Smooth muscle cell (in vitro differentiated cells): Measurements from ENCODE around the gene NPLOC4. TPM values are rescaled to one million over a fixed set of nuclear protein-coding genes. Genes with fewer than 3 reads are reported as not detected.

Source experiments
- DNase-seq: peaks from one replicate; lab custom pipeline; 2025; ENCODE audit not compliant: unreplicated experiment; lab: John Stamatoyannopoulos, UW
- H2AFZ ChIP-seq: fragments of 200-600 bp; sonication (generic); 2 replicates; pipeline ENCODE4 v1.6.0; 2016; ENCODE audit warnings: antibody characterized with exemption, low read depth, mild to moderate bottlenecking
- H3F3A ChIP-seq: fragments of 200-600 bp; sonication (generic); 2 replicates; pipeline ENCODE4 v1.6.0; 2017; ENCODE audit warnings: antibody characterized with exemption, low read depth
- H3K27ac ChIP-seq: fragments of 200-600 bp; sonication (generic); 2 replicates; pipeline ENCODE4 v1.5.1; 2016; ENCODE audit warnings: low read depth, mild to moderate bottlenecking
- H3K27me3 ChIP-seq: fragments of 200-600 bp; sonication (generic); 2 replicates; pipeline ENCODE4 v1.6.1; 2016; ENCODE audit warnings: low read depth, mild to moderate bottlenecking
- H3K36me3 ChIP-seq: fragments of 200-600 bp; sonication (generic); 2 replicates; pipeline ENCODE4 v1.5.1; 2016; ENCODE audit warnings: low read depth
- H3K4me1 ChIP-seq: fragments of 200-600 bp; sonication (generic); 2 replicates; pipeline ENCODE4 v1.5.1; 2016; ENCODE audit warnings: low read depth
- H3K4me2 ChIP-seq: fragments of 200-600 bp; sonication (generic); 2 replicates; pipeline ENCODE4 v1.6.0; 2016; ENCODE audit warnings: mild to moderate bottlenecking
- H3K4me3 ChIP-seq: fragments of 200-600 bp; sonication (generic); 2 replicates; pipeline ENCODE4 v1.5.1; 2016; ENCODE audit warnings: mild to moderate bottlenecking
- H3K79me2 ChIP-seq: fragments of 200-600 bp; sonication (generic); 2 replicates; pipeline ENCODE4 v1.6.0; 2016; ENCODE audit warnings: low read depth, mild to moderate bottlenecking
- H3K9ac ChIP-seq: fragments of 200-600 bp; sonication (generic); 2 replicates; pipeline ENCODE4 v1.6.0; 2016; ENCODE audit warnings: low read depth
- H3K9me3 ChIP-seq: fragments of 200-600 bp; sonication (generic); replicated peaks from 2 replicates; pipeline ENCODE4 v1.5.1; 2016; ENCODE audit warnings: low read depth
- H4K20me1 ChIP-seq: fragments of 200-600 bp; sonication (generic); 2 replicates; pipeline ENCODE4 v1.6.0; 2016; ENCODE audit warnings: low read depth
- WGBS: methylation state at CpG from one replicate; pipeline ENCODE4 v1.1.7; 2016; ENCODE audit warnings: low lambda C conversion rate; 5-methylcytosine and 5-hydroxymethylcytosine counted together
- polyA plus RNA-seq: library from polyadenylated mRNA; unstranded; fragments of >200 nt; fragmentation: Nextera tagmentation; extraction: Ambion mirVana; gene quantifications from 2 replicates; pipeline ENCODE4 v1.2.1, GENCODE V29; 2016
- total RNA-seq: library from RNA; depleted of rRNA; stranded (reverse); fragments of >200 nt; gene quantifications from 2 replicates; pipeline ENCODE4 v1.2.3, GENCODE V29; 2014
- TF ChIP-seq, protein P1 (sequence below): fragments of 200-600 bp; sonication (generic); IDR thresholded peaks from 2 replicates; pipeline ENCODE4 v1.5.1; 2017; ENCODE audit warnings: borderline replicate concordance, mild to moderate bottlenecking, antibody characterized with exemption; ENCODE audit not compliant: insufficient read depth, poor library complexity, severe bottlenecking

The NPLOC4 gene
- total and polyA plus RNA-seq, 2 experiments from 2014 or later, result 58.1 to 60.9 TPM

- Histone ChIP-seq H3K4me3 (peak overlapping the region; percentile 54), H3K4me2 (peak overlapping the region; percentile 99), H2AFZ (no peak overlapping the region), H3F3A (peaks cover 24% of the 10 kb centered on the region), H3K9me3 (no peaks in the 10 kb centered on the region), H3K27me3 (no peaks in the 10 kb centered on the region), H3K36me3 (no peaks in the 10 kb centered on the region), H3K27ac (no peak overlapping the region), H4K20me1 (peaks cover 59% of the 10 kb centered on the region), H3K4me1 (peaks cover 41% of the 10 kb centered on the region), H3K9ac (no peak overlapping the region), H3K79me2 (peaks cover 30% of the 10 kb centered on the region)
- WGBS, result 13% methylated on average over 22 of the region's 24 CpGs
- TF ChIP-seq, protein P1, sequence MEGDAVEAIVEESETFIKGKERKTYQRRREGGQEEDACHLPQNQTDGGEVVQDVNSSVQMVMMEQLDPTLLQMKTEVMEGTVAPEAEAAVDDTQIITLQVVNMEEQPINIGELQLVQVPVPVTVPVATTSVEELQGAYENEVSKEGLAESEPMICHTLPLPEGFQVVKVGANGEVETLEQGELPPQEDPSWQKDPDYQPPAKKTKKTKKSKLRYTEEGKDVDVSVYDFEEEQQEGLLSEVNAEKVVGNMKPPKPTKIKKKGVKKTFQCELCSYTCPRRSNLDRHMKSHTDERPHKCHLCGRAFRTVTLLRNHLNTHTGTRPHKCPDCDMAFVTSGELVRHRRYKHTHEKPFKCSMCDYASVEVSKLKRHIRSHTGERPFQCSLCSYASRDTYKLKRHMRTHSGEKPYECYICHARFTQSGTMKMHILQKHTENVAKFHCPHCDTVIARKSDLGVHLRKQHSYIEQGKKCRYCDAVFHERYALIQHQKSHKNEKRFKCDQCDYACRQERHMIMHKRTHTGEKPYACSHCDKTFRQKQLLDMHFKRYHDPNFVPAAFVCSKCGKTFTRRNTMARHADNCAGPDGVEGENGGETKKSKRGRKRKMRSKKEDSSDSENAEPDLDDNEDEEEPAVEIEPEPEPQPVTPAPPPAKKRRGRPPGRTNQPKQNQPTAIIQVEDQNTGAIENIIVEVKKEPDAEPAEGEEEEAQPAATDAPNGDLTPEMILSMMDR, result no peak
- no peak for DNase-seq
These were observed 118.7 kb downstream of the NPLOC4 start for GRCh38 chr17:81518113-81518784.

GRCh38 chr17:81517339-81518112 lies 119.4 kb downstream of the NPLOC4 start:
- peak overlapping the region; percentile 54 for H3K4me3 ChIP-seq
- H2AFZ ChIP-seq, result no peak overlapping the region
- H3K79me2 ChIP-seq, result peaks cover 30% of the 10 kb centered on the region

DNA sequence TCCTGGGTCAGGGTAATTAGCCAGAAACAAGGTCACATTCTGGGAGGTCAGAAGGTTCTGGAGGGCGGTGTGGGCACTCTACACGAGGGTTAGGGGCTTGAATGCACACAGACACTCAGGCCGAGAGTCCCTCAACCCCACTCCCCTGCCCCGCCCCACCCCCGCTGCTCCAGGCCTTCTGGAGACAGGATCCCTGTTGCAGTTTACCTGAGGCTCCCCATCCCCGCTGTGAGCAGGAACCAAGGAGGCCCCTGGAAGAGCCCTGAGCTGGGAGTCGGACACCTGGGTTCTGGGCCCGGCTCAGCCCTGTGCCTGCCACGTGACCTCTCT lies 119.9 kb downstream of the NPLOC4 start:
- Histone ChIP-seq H3F3A (peaks cover 31% of the 10 kb centered on the region), H3K36me3 (no peaks in the 10 kb centered on the region), H2AFZ (no peak overlapping the region), H3K4me3 (peak overlapping the region; percentile 61), H3K27me3 (no peaks in the 10 kb centered on the region), H3K4me1 (peaks cover 41% of the 10 kb centered on the region), H3K79me2 (peaks cover 36% of the 10 kb centered on the region), H4K20me1 (peaks cover 59% of the 10 kb centered on the region), H3K9ac (no peak overlapping the region), H3K27ac (peak overlapping the region; percentile 50), H3K4me2 (peak overlapping the region; percentile 99), H3K9me3 (no peaks in the 10 kb centered on the region)
- TF ChIP-seq, protein P1, result no peak
- DNase-seq, result no peak
- WGBS, result 80% methylated on average over 5 of the region's 9 CpGs

More at GRCh38 chr17:81517339-81518112, 119.4 kb downstream of the NPLOC4 start:
- no peaks in the 10 kb centered on the region for H3K36me3 ChIP-seq
- DNase-seq, result no peak
- H3K9me3 ChIP-seq, result no peaks in the 10 kb centered on the region
- peaks cover 55% of the 10 kb centered on the region for H4K20me1 ChIP-seq
- no peak overlapping the region for H3K9ac ChIP-seq
- H3K4me2 ChIP-seq, result peak overlapping the region; percentile 99
- peaks cover 41% of the 10 kb centered on the region for H3K4me1 ChIP-seq
- H3K27me3 ChIP-seq, result no peaks in the 10 kb centered on the region
- H3K27ac ChIP-seq, result peak overlapping the region; percentile 50
- WGBS, result 27% methylated on average over 20 of the region's 24 CpGs
- TF ChIP-seq, protein P1, result no peak
- peaks cover 27% of the 10 kb centered on the region for H3F3A ChIP-seq
